ENCODE measurements around the gene HNF1B.

Gene HNF1B

DNA sequence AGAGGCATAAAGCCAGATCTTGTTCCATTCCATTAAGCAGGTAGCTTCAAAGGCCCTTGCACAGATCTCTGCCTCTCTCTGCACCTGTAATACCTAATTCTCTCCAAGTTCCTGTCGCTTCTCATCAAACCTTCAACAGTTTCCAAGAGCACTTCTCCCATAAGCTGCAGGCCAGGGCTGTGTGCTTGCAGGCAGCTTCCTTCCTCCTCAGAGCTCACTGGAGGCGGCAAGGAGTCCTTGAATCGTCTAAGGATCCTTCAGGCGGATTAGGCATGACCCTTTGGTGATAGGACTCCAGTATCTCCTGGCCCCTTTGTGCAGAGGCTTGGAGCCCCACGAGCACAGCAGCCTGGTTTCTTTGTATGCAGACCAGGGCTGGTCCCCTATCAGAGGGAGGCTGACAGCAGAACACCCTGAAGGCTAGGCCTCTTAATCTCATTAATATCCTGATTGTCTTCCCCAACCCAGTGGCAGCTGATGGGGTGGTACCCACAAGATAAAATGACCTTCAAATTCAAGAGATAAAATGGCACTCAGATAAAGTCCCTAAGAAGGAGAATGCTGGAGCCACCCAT lies 19.8 kb downstream of the HNF1B start:
- TF ChIP-seq, protein P1, sequence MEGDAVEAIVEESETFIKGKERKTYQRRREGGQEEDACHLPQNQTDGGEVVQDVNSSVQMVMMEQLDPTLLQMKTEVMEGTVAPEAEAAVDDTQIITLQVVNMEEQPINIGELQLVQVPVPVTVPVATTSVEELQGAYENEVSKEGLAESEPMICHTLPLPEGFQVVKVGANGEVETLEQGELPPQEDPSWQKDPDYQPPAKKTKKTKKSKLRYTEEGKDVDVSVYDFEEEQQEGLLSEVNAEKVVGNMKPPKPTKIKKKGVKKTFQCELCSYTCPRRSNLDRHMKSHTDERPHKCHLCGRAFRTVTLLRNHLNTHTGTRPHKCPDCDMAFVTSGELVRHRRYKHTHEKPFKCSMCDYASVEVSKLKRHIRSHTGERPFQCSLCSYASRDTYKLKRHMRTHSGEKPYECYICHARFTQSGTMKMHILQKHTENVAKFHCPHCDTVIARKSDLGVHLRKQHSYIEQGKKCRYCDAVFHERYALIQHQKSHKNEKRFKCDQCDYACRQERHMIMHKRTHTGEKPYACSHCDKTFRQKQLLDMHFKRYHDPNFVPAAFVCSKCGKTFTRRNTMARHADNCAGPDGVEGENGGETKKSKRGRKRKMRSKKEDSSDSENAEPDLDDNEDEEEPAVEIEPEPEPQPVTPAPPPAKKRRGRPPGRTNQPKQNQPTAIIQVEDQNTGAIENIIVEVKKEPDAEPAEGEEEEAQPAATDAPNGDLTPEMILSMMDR (IDR thresholded peaks at IDR 0.05; ENCODE audit: borderline replicate concordance, control extremely low read depth, extremely low read depth, insufficient read depth, missing control alignments): no peak
- in situ Hi-C loops (cut with MboI; ENCODE audit: low sequenced_read_pairs, unreplicated experiment): no loop called here
- DNase-seq (ENCODE audit: low spot score): no peak

DNA sequence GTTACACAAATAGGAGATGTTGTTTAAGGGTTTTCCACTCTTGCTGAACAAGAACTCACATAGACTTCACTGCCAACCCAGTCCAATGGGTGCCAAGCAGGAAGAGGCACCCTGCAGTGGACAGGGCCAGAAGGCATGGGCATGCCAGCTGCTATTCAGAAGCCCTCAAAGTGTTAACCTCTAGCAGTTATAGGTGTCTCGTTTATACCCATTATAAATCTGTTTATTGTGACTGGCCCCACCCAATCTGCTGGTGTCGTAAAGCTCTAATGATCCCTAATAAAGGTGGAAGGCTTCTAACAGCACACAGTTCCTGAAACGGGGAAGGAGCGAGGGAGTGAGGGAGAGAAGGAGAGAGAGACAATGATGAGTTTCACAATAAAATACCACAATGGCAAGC lies 23.9 kb downstream of the HNF1B start:
- TF ChIP-seq, protein P1 (IDR thresholded peaks at IDR 0.05; ENCODE audit: borderline replicate concordance, control extremely low read depth, extremely low read depth, insufficient read depth, missing control alignments): no peak
- no peak for DNase-seq (ENCODE audit: low spot score)

DNA sequence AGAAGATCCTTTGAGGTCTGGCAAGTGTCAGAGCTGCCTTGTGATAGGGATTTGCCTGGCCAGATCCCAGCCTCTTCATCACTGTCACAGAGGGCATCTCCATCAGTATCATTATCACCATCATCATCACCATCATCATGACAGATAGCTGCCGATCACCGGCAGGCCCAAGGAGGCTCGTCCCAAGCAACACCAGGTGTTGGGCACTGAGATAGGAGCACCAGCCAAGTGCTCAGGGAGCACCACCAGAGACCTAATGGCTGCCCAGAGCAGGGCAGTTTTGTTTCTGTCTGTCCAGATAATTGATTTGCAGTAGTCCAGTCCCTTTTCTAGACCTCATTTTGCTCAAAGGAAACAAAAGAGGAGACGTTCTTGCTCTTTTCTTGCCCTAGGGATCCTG lies 25.0 kb downstream of the HNF1B start:
- DNase-seq (ENCODE audit: low spot score): no peak
- TF ChIP-seq, protein P1 (IDR thresholded peaks at IDR 0.05; ENCODE audit: borderline replicate concordance, control extremely low read depth, extremely low read depth, insufficient read depth, missing control alignments): no peak
- in situ Hi-C loops (cut with MboI; ENCODE audit: low sequenced_read_pairs, unreplicated experiment): no loop called here

More for the DNA sequence above, 23.9 kb downstream of the HNF1B start:
- in situ Hi-C loops (cut with MboI; ENCODE audit: low sequenced_read_pairs, unreplicated experiment): no loop called here

- in situ Hi-C loops (cut with MboI; ENCODE audit: low sequenced_read_pairs, unreplicated experiment): no loop called here
- DNase-seq (ENCODE audit: low spot score): no peak
- TF ChIP-seq, protein P1 (IDR thresholded peaks at IDR 0.05; ENCODE audit: borderline replicate concordance, control extremely low read depth, extremely low read depth, insufficient read depth, missing control alignments): no peak
These were observed 26.4 kb downstream of the HNF1B start for GRCh38 chr17:37718324-37719048.

DNA sequence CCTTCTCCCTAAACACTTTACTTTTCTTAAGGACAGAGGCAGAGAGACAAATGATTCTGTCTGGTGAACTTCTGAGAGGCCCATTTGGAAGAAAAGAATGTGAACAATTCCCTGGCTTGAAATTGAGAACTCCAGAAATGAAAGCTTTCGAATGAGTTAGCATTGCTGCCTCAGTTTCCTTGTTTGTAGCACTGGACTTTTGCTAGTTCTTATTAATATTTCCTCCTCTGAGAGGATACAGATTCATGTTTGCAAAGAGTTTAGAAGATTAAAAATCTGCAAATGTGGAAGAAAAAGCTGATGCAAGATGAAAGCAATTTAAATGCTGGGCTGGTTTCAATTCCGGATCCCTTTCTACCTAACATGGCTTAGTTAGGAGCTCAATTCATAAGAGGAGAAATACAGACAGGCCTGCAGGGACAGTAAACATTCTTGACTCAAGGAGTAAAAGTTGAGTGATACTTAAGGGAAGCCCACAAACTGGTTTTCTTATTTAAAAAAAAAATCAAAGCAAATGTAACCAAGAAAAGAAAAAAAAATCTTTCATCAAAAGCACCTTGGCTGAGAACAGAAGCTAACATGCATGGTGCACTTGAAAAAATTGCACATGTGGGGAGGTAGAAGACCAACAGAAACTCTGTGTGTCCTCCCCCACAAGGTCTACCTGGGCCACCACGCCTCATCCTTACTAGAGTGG lies 27.1 kb downstream of the HNF1B start:
- DNase-seq (ENCODE audit: low spot score): no peak
- in situ Hi-C loops (cut with MboI; ENCODE audit: low sequenced_read_pairs, unreplicated experiment): no loop called here
- TF ChIP-seq, protein P1 (IDR thresholded peaks at IDR 0.05; ENCODE audit: borderline replicate concordance, control extremely low read depth, extremely low read depth, insufficient read depth, missing control alignments): no peak

DNA sequence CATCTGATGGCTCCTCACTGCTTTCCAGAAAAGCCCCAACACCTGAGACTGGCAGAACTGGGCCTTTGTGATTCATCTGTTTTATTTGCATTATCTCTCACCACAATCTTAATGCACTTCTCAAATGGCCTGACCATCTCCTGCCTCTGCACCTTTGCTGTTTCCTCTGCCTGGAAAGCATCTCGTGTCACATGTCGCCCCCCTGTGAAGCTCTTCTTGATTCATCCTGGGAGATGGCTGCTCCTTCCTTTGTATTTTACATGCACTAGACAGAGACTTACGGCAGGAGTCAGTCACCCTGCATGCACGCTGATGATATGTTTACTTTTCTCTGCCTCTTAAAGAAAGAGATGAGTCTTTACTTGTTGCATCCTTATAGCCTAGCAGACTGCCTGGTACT lies 30.0 kb downstream of the HNF1B start:
- in situ Hi-C loops (cut with MboI; ENCODE audit: low sequenced_read_pairs, unreplicated experiment): no loop called here

More for the DNA sequence above, 30.0 kb downstream of the HNF1B start:
- TF ChIP-seq, protein P1 (IDR thresholded peaks at IDR 0.05; ENCODE audit: borderline replicate concordance, control extremely low read depth, extremely low read depth, insufficient read depth, missing control alignments): no peak
- no peak for DNase-seq (ENCODE audit: low spot score)
